IPS-18a (cell line): ENCODE results near the gene ZC2HC1C.

Experiments
- H3K27ac ChIP-seq: one replicate; pipeline ENCODE4 v1.5.1; 2013; ENCODE audit warnings: low read length
- H3K27me3 ChIP-seq: one replicate; pipeline ENCODE4 v1.6.1; 2013; ENCODE audit warnings: mild to moderate bottlenecking, low read length; ENCODE audit not compliant: control insufficient read depth, insufficient read depth
- H3K36me3 ChIP-seq: one replicate; pipeline ENCODE4 v1.6.1; 2013; ENCODE audit warnings: low read depth, low read length; ENCODE audit not compliant: control insufficient read depth
- H3K4me1 ChIP-seq: one replicate; pipeline ENCODE4 v1.6.1; 2013; ENCODE audit warnings: low read depth, low read length; ENCODE audit not compliant: control insufficient read depth
- H3K4me3 ChIP-seq: one replicate; pipeline ENCODE4 v1.5.1; 2013; ENCODE audit warnings: low read length
- H3K9ac ChIP-seq: one replicate; pipeline ENCODE4 v1.6.1; 2013; ENCODE audit warnings: mild to moderate bottlenecking, low read length, moderate library complexity
- H3K9me3 ChIP-seq: one replicate; pipeline ENCODE4 v1.6.1; 2013; ENCODE audit warnings: low read depth, low read length; ENCODE audit not compliant: control insufficient read depth

Gene ZC2HC1C

DNA sequence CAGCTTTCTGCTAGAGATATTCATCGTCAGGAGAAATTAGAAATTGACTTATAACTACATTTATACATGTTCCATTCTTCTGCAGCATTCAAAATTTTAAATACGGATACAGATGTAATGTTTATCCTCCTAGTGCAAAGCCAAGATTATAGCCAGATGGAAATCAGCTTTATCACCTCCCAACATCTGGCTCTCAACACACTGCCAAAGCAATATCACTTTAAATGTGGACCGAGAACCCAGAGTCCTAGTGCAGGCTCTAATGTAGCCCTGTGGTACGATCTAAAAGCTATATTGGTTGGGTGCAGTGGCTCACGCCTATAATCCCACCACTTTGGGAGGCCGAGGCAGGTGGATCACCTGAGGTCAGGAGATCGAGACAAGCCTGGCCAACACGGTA, 24.7 kb upstream of the ZC2HC1C start:
- no peak overlapping the region for H3K9ac ChIP-seq

DNA sequence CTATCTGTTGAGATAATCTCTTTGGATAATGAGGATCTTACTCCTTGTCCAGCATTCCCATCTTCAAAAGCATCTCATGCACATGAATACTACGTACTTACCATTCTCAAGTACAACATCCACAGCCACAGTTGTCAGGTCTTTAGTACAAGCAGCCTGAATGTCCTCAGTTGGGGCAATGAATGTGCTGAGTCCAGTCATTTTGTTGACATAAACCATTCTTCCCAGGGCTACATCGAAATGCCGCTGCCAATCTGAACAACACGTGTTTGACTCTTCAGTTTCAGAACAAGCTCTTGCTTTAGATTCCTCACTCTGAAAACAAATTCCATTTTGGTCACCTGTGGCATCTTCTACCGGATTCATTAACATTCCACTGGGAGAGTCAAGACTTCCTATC, 23.2 kb upstream of the ZC2HC1C start:
- Histone ChIP-seq H3K4me1 (no peaks in the 10 kb centered on the region), H3K9ac (no peak overlapping the region), H3K36me3 (peaks cover 7% of the 10 kb centered on the region), H3K9me3 (no peaks in the 10 kb centered on the region), H3K4me3 (no peak overlapping the region), H3K27me3 (no peaks in the 10 kb centered on the region), H3K27ac (no peak overlapping the region)

More for the DNA sequence above, 24.7 kb upstream of the ZC2HC1C start:
- H3K27me3 ChIP-seq = no peaks in the 10 kb centered on the region
- H3K36me3 ChIP-seq = peaks cover 7% of the 10 kb centered on the region
- H3K27ac ChIP-seq = no peak overlapping the region
- no peaks in the 10 kb centered on the region for H3K4me1 ChIP-seq
- H3K4me3 ChIP-seq = no peak overlapping the region
- H3K9me3 ChIP-seq = no peaks in the 10 kb centered on the region

DNA sequence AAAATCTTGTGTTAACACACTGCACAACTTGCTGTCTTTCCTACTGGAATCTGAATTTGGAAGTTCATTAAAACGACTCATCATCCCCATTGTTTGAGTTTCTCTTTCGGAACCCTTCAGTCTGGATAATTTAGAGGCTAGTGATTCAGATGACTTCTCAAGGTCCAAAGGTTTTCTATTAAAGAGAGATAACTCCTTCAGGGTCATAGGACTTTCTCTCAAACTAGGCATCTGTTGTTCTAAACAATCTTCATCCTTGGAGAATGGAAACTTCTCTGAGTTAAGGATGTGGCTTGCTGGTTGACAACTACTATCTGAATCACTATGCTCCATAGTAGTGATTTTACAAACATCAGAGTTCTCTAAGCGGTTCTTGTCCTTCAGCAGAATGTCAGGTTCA, 22.5 kb upstream of the ZC2HC1C start:
- Histone ChIP-seq H3K27me3 (no peaks in the 10 kb centered on the region), H3K4me3 (no peak overlapping the region), H3K27ac (no peak overlapping the region), H3K36me3 (peaks cover 3% of the 10 kb centered on the region), H3K9ac (no peak overlapping the region), H3K4me1 (no peaks in the 10 kb centered on the region), H3K9me3 (no peaks in the 10 kb centered on the region)

DNA sequence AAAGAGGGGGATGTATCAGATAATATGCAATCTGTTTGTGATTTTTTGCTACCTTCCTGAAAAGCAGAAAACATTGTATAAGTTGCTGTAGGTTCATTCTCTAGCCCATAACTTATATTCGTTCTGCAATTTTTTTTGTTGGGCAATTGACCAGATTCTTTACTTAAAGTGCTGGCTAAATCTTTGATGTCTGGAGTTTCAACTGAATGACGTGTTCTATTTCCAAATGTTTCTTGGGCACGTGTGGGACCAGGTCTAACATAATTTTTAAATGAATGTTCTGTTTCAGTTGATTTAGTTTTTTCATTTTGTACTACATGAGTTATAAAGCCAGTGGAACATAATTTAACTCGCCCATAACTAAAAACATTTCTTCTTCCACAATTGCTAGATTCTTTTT, 21.9 kb upstream of the ZC2HC1C start:
- H3K4me1 ChIP-seq = no peaks in the 10 kb centered on the region
- no peak overlapping the region for H3K9ac ChIP-seq
- H3K36me3 ChIP-seq = no peaks in the 10 kb centered on the region
- no peaks in the 10 kb centered on the region for H3K9me3 ChIP-seq
- no peak overlapping the region for H3K4me3 ChIP-seq
- no peak overlapping the region for H3K27ac ChIP-seq
- H3K27me3 ChIP-seq = no peaks in the 10 kb centered on the region

DNA sequence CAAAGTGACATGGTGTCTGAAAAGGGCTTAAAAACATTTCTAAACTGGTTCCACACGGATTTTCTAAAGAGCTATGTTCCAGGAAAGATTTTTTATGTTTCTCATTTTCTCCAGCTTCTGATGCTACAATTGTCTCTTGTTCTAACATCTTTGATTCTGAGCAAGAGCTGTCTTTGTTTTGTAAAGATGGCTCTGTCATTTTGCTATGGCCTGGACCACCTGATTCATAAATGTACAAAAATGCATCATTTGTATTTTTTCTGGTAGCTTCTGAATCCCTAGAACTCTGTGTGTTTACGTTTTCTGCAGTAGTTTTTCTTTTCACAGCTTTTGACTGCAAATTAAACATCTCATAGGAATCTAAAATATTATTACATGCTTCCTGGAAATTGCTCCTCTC, 21.3 kb upstream of the ZC2HC1C start:
- no peaks in the 10 kb centered on the region for H3K27me3 ChIP-seq
- H3K9me3 ChIP-seq = no peaks in the 10 kb centered on the region
- no peaks in the 10 kb centered on the region for H3K4me1 ChIP-seq
- H3K36me3 ChIP-seq = no peaks in the 10 kb centered on the region
- H3K27ac ChIP-seq = no peak overlapping the region
- H3K4me3 ChIP-seq = no peak overlapping the region
- H3K9ac ChIP-seq = no peak overlapping the region

DNA sequence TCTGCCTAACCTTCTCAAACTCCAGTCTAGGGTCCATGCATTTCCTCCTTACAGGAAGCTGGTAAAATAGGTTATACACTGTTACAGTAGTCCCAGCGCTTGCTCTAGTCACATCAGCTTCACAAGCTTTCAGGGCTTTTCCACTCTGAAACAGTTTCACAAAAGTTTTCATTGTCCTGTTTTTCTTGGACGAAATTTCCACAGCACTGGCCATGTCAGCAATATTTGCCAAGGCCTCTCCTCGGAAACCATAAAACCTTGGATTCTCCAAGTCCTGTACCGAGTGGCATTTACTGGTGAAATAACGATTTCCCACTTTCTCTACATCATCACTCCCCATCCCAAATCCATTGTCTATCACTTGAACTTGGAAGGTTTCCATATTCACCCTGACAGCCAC, 20.3 kb upstream of the ZC2HC1C start:
- no peak overlapping the region for H3K9ac ChIP-seq
- no peak overlapping the region for H3K27ac ChIP-seq

DNA sequence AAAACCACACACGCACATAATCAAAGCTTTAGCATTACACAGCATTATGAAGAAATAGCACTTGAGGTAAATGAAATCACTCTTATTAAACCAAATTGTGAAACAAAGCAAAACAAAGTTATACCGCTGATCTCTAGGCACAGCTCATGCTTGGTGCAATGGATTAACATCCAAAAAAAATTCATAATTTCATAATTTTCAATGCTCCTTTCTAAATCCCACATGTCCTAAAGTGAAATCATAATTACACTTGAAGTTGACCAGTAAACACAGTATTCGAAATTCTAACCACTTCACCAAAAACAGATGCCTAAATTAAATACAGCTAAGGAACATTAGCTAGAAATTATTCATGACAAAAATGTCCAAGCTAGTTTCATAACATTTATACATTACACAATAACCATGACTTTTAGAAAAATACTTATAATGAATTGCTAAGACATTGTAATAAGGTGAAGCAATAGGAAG, 19.7 kb upstream of the ZC2HC1C start:
- Histone ChIP-seq H3K27me3 (no peaks in the 10 kb centered on the region), H3K36me3 (no peaks in the 10 kb centered on the region), H3K9me3 (no peaks in the 10 kb centered on the region), H3K4me1 (no peaks in the 10 kb centered on the region), H3K27ac (no peak overlapping the region), H3K4me3 (no peak overlapping the region), H3K9ac (no peak overlapping the region)

More for the DNA sequence above, 20.3 kb upstream of the ZC2HC1C start:
- no peaks in the 10 kb centered on the region for H3K36me3 ChIP-seq
- H3K4me3 ChIP-seq = no peak overlapping the region
- no peaks in the 10 kb centered on the region for H3K9me3 ChIP-seq
- H3K27me3 ChIP-seq = no peaks in the 10 kb centered on the region
- no peaks in the 10 kb centered on the region for H3K4me1 ChIP-seq

DNA sequence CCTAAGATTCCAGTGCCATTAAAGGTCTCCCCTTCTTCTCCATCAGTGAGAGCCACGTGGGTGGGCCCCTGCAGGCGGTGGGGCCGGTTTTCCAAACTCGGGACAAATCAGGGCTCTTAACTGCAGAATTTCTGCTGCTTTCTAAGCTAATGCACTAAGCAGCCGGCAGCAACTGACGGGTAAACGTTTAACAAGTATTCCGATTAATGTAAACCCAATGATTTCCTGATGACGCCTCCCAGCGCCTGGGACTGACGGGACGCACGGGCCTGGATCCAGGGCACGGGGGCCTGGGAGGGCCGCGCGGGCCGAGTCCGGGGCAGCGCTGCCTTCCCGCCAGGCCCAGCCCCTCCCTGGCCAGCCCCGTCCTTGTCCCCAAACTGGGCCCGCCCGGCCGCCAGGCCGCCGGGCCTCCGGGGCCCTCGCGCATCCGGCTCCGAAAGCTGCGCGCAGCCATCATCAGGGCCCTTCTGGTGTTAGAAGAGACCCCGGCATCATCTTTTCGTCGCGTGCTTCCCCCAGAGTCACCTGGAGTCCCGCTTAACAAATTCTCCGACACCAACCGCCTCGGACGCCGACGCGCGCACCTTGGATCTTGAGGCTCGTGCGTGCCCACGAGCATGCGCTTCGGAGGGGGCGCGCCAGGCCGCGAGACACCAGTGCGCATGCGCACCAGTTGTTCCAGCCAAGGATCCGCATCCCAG, 18.4 kb upstream of the ZC2HC1C start, which contains the start of gene MLH3:
MLH3 (minus strand) TSS at position 616 of the 704 bp plus-strand sequence. CDS start 1,812 bp downstream, outside the sequence.
- Histone ChIP-seq H3K9ac (peak within 1 kb of the TSS; percentile 86), H3K36me3 (no peaks in the 10 kb centered on the region), H3K27me3 (no peaks in the 10 kb centered on the region), H3K4me1 (no peaks in the 10 kb centered on the region), H3K9me3 (no peaks in the 10 kb centered on the region), H3K4me3 (peak within 1 kb of the TSS; percentile 67), H3K27ac (peak within 1 kb of the TSS; percentile 62)

DNA sequence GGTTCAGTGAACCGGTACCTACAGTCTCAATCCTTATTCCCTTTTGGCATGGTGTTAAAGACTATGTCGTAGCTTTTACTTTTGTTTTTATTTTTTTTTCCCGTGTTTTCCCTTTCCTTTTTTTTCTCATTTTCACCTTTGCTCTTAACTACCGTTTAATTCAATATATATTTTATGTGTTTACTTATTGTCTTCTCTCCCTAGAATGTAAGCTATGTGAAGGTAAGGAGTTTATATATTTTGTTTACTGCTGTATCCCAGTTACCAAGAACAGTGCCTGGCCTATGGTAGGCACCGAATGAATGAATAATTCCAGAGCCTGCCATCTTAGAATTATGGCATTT, 17.9 kb upstream of the ZC2HC1C start:
- Histone ChIP-seq H3K27ac (no peak overlapping the region), H3K4me1 (no peaks in the 10 kb centered on the region), H3K4me3 (peak overlapping the region; percentile 67), H3K27me3 (no peaks in the 10 kb centered on the region), H3K36me3 (no peaks in the 10 kb centered on the region), H3K9me3 (no peaks in the 10 kb centered on the region), H3K9ac (peak overlapping the region; percentile 86)

DNA sequence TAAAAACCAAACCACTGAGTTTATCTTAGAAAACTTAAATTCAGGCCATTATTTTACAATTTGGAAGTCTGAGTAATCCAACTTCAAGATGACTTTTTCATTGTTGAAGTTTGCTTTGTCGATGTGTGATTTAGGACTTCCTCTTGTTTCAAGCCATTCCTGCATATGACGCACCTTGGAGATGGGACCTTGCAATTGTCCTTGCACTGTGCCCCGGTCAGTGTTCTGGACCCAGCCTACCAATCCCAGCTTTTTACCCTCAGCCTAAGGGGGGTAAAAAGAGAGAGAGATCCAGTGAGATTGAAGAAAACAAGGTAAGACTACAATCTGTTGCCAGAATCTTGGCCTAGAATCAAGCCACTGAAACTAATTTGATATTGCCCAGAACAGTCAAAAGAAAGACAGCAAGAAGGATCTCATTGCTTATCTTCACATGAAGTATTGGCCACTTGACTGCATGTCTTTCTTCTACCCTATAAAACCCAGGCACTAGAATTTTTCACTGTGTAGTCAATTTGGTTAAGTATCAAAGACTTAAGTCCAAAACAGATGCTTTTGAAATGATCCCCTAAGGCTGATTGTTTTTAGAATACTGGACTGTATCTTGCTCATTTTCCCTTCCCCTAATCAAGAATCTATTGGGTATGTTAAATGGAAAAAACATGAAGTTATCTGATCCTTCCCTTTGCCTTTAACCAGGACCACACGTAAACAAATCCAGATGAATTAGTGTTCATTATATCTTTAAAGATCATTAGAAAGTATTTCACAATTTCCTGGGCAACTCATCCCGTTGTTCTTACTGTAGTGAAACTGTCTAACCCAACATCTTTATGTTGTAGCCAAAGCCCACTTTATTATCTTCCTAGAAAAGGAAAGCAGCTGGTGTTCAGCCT, 15.8 kb upstream of the ZC2HC1C start:
- Histone ChIP-seq H3K36me3 (no peaks in the 10 kb centered on the region), H3K4me3 (no peak overlapping the region), H3K4me1 (no peaks in the 10 kb centered on the region), H3K27me3 (no peaks in the 10 kb centered on the region), H3K9me3 (no peaks in the 10 kb centered on the region), H3K9ac (no peak overlapping the region), H3K27ac (no peak overlapping the region)

DNA sequence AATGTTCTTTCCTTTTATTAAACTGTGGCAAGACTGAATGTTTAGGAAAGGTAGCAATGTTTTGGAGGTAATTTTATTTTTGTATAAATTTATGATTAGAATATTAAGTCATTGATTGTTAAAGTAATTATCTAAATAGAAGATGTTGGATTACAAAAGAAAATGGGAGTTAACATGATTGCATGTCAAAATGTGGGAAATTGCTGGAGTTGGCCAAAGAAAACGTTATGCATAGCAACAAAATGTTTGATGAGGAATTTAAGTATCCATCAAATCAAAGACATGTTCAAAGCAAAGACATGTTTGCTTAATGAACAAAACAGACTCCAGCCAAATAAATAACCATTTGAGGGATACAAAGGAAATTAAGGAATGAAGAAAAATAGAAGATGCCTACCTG, 15.0 kb upstream of the ZC2HC1C start:
- no peaks in the 10 kb centered on the region for H3K9me3 ChIP-seq
- no peaks in the 10 kb centered on the region for H3K36me3 ChIP-seq
- H3K4me1 ChIP-seq = no peaks in the 10 kb centered on the region
- H3K27me3 ChIP-seq = no peaks in the 10 kb centered on the region
- H3K27ac ChIP-seq = no peak overlapping the region
- H3K4me3 ChIP-seq = no peak overlapping the region
- no peak overlapping the region for H3K9ac ChIP-seq
